Smooth muscle cell (in vitro differentiated cells): ENCODE data around the gene PLXNB1. TPM values are rescaled to one million over a fixed set of nuclear protein-coding genes. Genes with fewer than 3 reads are reported as not detected.

Experiments used
- DNase-seq: peaks from one replicate; lab custom pipeline; 2025; ENCODE audit not compliant: unreplicated experiment; lab: John Stamatoyannopoulos, UW
- H2AFZ ChIP-seq: fragments of 200-600 bp; sonication (generic); 2 replicates; pipeline ENCODE4 v1.6.0; 2016; ENCODE audit warnings: antibody characterized with exemption, low read depth, mild to moderate bottlenecking
- H3F3A ChIP-seq: fragments of 200-600 bp; sonication (generic); 2 replicates; pipeline ENCODE4 v1.6.0; 2017; ENCODE audit warnings: antibody characterized with exemption, low read depth
- H3K27ac ChIP-seq: fragments of 200-600 bp; sonication (generic); 2 replicates; pipeline ENCODE4 v1.5.1; 2016; ENCODE audit warnings: low read depth, mild to moderate bottlenecking
- H3K27me3 ChIP-seq: fragments of 200-600 bp; sonication (generic); 2 replicates; pipeline ENCODE4 v1.6.1; 2016; ENCODE audit warnings: low read depth, mild to moderate bottlenecking
- H3K36me3 ChIP-seq: fragments of 200-600 bp; sonication (generic); 2 replicates; pipeline ENCODE4 v1.5.1; 2016; ENCODE audit warnings: low read depth
- H3K4me1 ChIP-seq: fragments of 200-600 bp; sonication (generic); 2 replicates; pipeline ENCODE4 v1.5.1; 2016; ENCODE audit warnings: low read depth
- H3K4me2 ChIP-seq: fragments of 200-600 bp; sonication (generic); 2 replicates; pipeline ENCODE4 v1.6.0; 2016; ENCODE audit warnings: mild to moderate bottlenecking
- H3K4me3 ChIP-seq: fragments of 200-600 bp; sonication (generic); 2 replicates; pipeline ENCODE4 v1.5.1; 2016; ENCODE audit warnings: mild to moderate bottlenecking
- H3K79me2 ChIP-seq: fragments of 200-600 bp; sonication (generic); 2 replicates; pipeline ENCODE4 v1.6.0; 2016; ENCODE audit warnings: low read depth, mild to moderate bottlenecking
- H3K9ac ChIP-seq: fragments of 200-600 bp; sonication (generic); 2 replicates; pipeline ENCODE4 v1.6.0; 2016; ENCODE audit warnings: low read depth
- H3K9me3 ChIP-seq: fragments of 200-600 bp; sonication (generic); replicated peaks from 2 replicates; pipeline ENCODE4 v1.5.1; 2016; ENCODE audit warnings: low read depth
- H4K20me1 ChIP-seq: fragments of 200-600 bp; sonication (generic); 2 replicates; pipeline ENCODE4 v1.6.0; 2016; ENCODE audit warnings: low read depth
- WGBS: methylation state at CpG from one replicate; pipeline ENCODE4 v1.1.7; 2016; ENCODE audit warnings: low lambda C conversion rate; 5-methylcytosine and 5-hydroxymethylcytosine counted together
- polyA plus RNA-seq: library from polyadenylated mRNA; unstranded; fragments of >200 nt; fragmentation: Nextera tagmentation; extraction: Ambion mirVana; gene quantifications from 2 replicates; pipeline ENCODE4 v1.2.1, GENCODE V29; 2016
- total RNA-seq: library from RNA; depleted of rRNA; stranded (reverse); fragments of >200 nt; gene quantifications from 2 replicates; pipeline ENCODE4 v1.2.3, GENCODE V29; 2014
- TF ChIP-seq, protein P1 (sequence below): fragments of 200-600 bp; sonication (generic); IDR thresholded peaks from 2 replicates; pipeline ENCODE4 v1.5.1; 2017; ENCODE audit warnings: borderline replicate concordance, mild to moderate bottlenecking, antibody characterized with exemption; ENCODE audit not compliant: insufficient read depth, poor library complexity, severe bottlenecking

The PLXNB1 gene
- total and polyA plus RNA-seq, 2 experiments from 2014 or later: 15.5 to 26.9 TPM

DNA sequence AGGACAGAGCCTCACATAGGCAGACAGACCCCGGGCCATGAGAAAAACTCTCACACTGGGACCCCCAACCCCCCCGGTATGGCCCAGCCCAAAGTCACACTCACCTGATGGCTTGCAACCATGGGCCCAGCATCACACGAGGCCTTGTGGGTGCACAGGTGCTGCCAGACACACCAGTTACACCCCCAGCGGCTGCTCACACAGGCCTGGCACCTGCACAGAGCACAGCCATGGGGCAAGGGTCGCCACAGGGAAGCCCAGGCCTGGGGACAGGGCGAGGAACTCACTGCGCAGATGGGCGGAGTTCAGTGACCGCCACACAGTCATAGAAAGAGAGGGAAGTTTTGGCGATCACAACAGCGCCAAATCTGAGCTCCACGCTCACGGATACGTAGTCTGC lies 9.3 kb downstream of the PLXNB1 start:
- no peak for DNase-seq
- Histone ChIP-seq H3K4me3 (no peak overlapping the region), H3K36me3 (no peaks in the 10 kb centered on the region), H3K9ac (no peak overlapping the region), H4K20me1 (peaks cover 60% of the 10 kb centered on the region), H2AFZ (no peak overlapping the region), H3K9me3 (no peaks in the 10 kb centered on the region), H3K4me1 (no peaks in the 10 kb centered on the region), H3F3A (no peaks in the 10 kb centered on the region), H3K27ac (no peak overlapping the region), H3K79me2 (peaks cover 5% of the 10 kb centered on the region), H3K27me3 (no peaks in the 10 kb centered on the region), H3K4me2 (no peak overlapping the region)
- TF ChIP-seq, protein P1, sequence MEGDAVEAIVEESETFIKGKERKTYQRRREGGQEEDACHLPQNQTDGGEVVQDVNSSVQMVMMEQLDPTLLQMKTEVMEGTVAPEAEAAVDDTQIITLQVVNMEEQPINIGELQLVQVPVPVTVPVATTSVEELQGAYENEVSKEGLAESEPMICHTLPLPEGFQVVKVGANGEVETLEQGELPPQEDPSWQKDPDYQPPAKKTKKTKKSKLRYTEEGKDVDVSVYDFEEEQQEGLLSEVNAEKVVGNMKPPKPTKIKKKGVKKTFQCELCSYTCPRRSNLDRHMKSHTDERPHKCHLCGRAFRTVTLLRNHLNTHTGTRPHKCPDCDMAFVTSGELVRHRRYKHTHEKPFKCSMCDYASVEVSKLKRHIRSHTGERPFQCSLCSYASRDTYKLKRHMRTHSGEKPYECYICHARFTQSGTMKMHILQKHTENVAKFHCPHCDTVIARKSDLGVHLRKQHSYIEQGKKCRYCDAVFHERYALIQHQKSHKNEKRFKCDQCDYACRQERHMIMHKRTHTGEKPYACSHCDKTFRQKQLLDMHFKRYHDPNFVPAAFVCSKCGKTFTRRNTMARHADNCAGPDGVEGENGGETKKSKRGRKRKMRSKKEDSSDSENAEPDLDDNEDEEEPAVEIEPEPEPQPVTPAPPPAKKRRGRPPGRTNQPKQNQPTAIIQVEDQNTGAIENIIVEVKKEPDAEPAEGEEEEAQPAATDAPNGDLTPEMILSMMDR: no peak
- WGBS: 98% methylated on average over 14 of the region's 14 CpGs

DNA sequence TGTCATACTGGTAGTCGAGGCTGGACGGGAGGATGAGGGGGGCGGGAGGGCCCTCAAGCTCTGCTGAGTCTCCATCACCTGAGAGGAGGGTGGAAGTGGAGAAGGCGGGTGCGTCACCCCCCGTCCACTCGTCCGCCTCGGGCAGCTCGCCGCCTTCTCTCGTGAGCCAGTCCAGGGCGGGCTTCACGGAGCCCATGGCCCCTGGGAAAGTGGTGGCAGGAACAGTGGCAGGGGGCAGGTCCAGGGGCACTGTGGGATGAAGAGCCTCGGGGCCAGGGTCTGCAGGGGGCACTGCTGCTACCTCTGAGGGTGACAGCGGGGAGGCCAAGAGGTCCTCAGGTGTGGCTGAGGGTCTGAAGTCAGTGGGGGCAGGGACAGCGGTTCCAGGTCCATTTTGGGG lies 10.3 kb downstream of the PLXNB1 start:
- WGBS: 93% methylated on average over 17 of the region's 17 CpGs
- H3K4me2 ChIP-seq: no peak overlapping the region
- H3K36me3 ChIP-seq: no peaks in the 10 kb centered on the region
- no peak overlapping the region for H3K27ac ChIP-seq
- no peak for DNase-seq
- TF ChIP-seq, protein P1: no peak
- H2AFZ ChIP-seq: no peak overlapping the region
- no peaks in the 10 kb centered on the region for H3K4me1 ChIP-seq
- no peaks in the 10 kb centered on the region for H3K79me2 ChIP-seq
- H3K27me3 ChIP-seq: no peaks in the 10 kb centered on the region
- H3K9me3 ChIP-seq: no peaks in the 10 kb centered on the region
- H3K4me3 ChIP-seq: no peak overlapping the region
- H3K9ac ChIP-seq: no peak overlapping the region
- H4K20me1 ChIP-seq: peaks cover 51% of the 10 kb centered on the region
- H3F3A ChIP-seq: no peaks in the 10 kb centered on the region

DNA sequence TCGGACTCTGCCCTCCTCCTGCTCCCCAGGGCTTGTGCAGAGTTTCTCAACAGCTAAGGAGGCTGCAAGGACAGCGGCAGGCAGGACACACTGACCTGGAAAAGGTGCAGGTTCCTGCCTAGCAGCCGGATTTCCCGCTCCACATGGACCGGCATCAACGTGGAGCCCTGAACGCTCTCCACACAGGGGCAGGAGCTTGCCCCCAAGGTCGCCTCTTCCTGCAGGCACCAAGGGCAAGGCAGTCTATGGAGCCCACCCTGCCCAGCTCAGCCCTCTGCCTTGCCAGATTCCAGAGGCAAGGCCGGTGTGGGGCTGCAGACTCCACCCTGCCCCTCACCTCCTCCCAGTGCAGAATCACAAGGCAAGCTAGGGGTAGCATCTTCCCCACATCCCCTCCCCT lies 10.7 kb downstream of the PLXNB1 start:
- H2AFZ ChIP-seq: no peak overlapping the region
- peaks cover 46% of the 10 kb centered on the region for H4K20me1 ChIP-seq
- H3K4me2 ChIP-seq: no peak overlapping the region
- no peaks in the 10 kb centered on the region for H3F3A ChIP-seq
- H3K4me3 ChIP-seq: no peak overlapping the region
- 95% methylated on average over 9 of the region's 9 CpGs for WGBS
- H3K36me3 ChIP-seq: no peaks in the 10 kb centered on the region
- no peaks in the 10 kb centered on the region for H3K27me3 ChIP-seq
- no peak overlapping the region for H3K9ac ChIP-seq
- DNase-seq: no peak
- TF ChIP-seq, protein P1: no peak
- H3K4me1 ChIP-seq: no peaks in the 10 kb centered on the region
- H3K27ac ChIP-seq: no peak overlapping the region
- no peaks in the 10 kb centered on the region for H3K79me2 ChIP-seq
- no peaks in the 10 kb centered on the region for H3K9me3 ChIP-seq

DNA sequence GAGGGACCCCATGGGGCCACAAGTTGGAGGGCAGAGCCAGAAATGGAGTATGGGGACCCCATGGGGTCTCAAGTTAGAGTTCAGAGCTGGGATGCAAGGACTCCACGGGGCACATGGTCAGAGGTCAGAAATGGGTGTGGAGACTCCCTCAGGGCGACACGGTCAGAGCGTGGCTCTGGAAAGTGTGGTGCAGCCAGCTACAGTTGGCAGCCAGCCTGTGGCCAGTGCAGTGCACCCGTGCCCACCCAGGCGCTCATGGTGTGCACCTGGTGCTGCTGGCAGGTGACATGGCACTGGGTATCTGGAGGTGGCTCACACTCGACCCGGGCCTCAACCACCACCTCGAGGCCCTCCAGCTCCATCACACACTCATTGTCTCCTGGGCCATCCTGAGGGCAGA lies 11.2 kb downstream of the PLXNB1 start:
- no peak overlapping the region for H3K27ac ChIP-seq
- H3K4me1 ChIP-seq: no peaks in the 10 kb centered on the region
- no peaks in the 10 kb centered on the region for H3F3A ChIP-seq
- H3K4me3 ChIP-seq: no peak overlapping the region
- TF ChIP-seq, protein P1: no peak
- no peak for DNase-seq
- H2AFZ ChIP-seq: no peak overlapping the region
- H3K9ac ChIP-seq: no peak overlapping the region
- no peaks in the 10 kb centered on the region for H3K79me2 ChIP-seq
- 98% methylated on average over 9 of the region's 9 CpGs for WGBS
- H3K4me2 ChIP-seq: no peak overlapping the region
- H3K36me3 ChIP-seq: no peaks in the 10 kb centered on the region
- no peaks in the 10 kb centered on the region for H3K9me3 ChIP-seq
- no peaks in the 10 kb centered on the region for H3K27me3 ChIP-seq
- H4K20me1 ChIP-seq: peaks cover 42% of the 10 kb centered on the region
